Neuronal stem cell (in vitro differentiated cells): ENCODE measurements around the gene FXN.

Experiments
- DNase-seq: peaks from one replicate; pipeline ENCODE4 v3.0.0-alpha.2; 2013; ENCODE audit warnings: low spot score
- H2AFZ ChIP-seq: one replicate; pipeline ENCODE4 v1.6.1; 2013; ENCODE audit warnings: mild to moderate bottlenecking, low read length, inconsistent platforms
- H2AK5ac ChIP-seq: 2 replicates; pipeline ENCODE4 v1.6.1; 2013; ENCODE audit warnings: low read depth, mild to moderate bottlenecking, inconsistent platforms, low read length, moderate library complexity, mixed read lengths
- H2BK120ac ChIP-seq: 2 replicates; pipeline ENCODE4 v1.6.1; 2013; ENCODE audit warnings: low read depth, mild to moderate bottlenecking, inconsistent platforms, low read length, moderate library complexity, mixed read lengths
- H2BK12ac ChIP-seq: one replicate; pipeline ENCODE4 v1.6.1; 2013; ENCODE audit warnings: low read length, inconsistent platforms
- H2BK15ac ChIP-seq: 2 replicates; pipeline ENCODE4 v1.6.1; 2013; ENCODE audit warnings: mild to moderate bottlenecking, low read length, inconsistent platforms, mixed read lengths
- H2BK5ac ChIP-seq: one replicate; pipeline ENCODE4 v1.6.1; 2013; ENCODE audit warnings: inconsistent platforms, mild to moderate bottlenecking, low read length, moderate library complexity
- H3K14ac ChIP-seq: one replicate; pipeline ENCODE4 v1.6.1; 2013; ENCODE audit warnings: low read length, inconsistent platforms
- H3K18ac ChIP-seq: 2 replicates; pipeline ENCODE4 v1.6.1; 2013; ENCODE audit warnings: low read length, inconsistent platforms
- H3K23ac ChIP-seq: 2 replicates; pipeline ENCODE4 v1.6.1; 2013; ENCODE audit warnings: low read depth, mild to moderate bottlenecking, mixed read lengths, low read length, inconsistent platforms; ENCODE audit not compliant: poor library complexity
- H3K27ac ChIP-seq: replicated peaks from 3 replicates; pipeline ENCODE4 v1.5.1; 2013; ENCODE audit warnings: low read length, inconsistent platforms
- H3K27me3 ChIP-seq, 3 experiments: 2 replicates each; pipeline ENCODE4 v1.6.1; 2013; ENCODE audit warnings: low read length in 3 of 3, mild to moderate bottlenecking in 2 of 3, inconsistent platforms in 1 of 3, low read depth in 1 of 3, mixed read lengths in 1 of 3, moderate library complexity in 1 of 3; ENCODE audit not compliant: control insufficient read depth in 3 of 3, insufficient read depth in 3 of 3
- H3K36me3 ChIP-seq, 2 donors: replicated peaks in 1 of 2; 2 replicates each; pipeline ENCODE4 v1.6.1; 2013; ENCODE audit warnings: low read length in 2 of 2; ENCODE audit not compliant: control insufficient read depth in 2 of 2, insufficient read depth in 2 of 2
- H3K4ac ChIP-seq: 2 replicates; pipeline ENCODE4 v1.6.1; 2013; ENCODE audit warnings: inconsistent platforms, mild to moderate bottlenecking, low read length, moderate library complexity
- H3K4me1 ChIP-seq, 2 donors: 1 replicate in 1 of 2; 2 replicates in 1 of 2; pipeline ENCODE4 v1.6.1; 2013; ENCODE audit warnings: low read length in 2 of 2, low read depth in 1 of 2; ENCODE audit not compliant: control insufficient read depth in 2 of 2, insufficient read depth in 1 of 2
- H3K4me2 ChIP-seq: one replicate; pipeline ENCODE4 v1.6.1; 2013; ENCODE audit warnings: mild to moderate bottlenecking, low read length, inconsistent platforms; ENCODE audit not compliant: insufficient read depth, poor library complexity, severe bottlenecking
- H3K4me3 ChIP-seq, 2 donors: 2 replicates each; pipeline ENCODE4 v1.5.1; 2013; ENCODE audit warnings: low read length in 2 of 2, mild to moderate bottlenecking in 2 of 2, inconsistent platforms in 1 of 2, moderate library complexity in 1 of 2
- H3K79me1 ChIP-seq: one replicate; pipeline ENCODE4 v1.6.1; 2013; ENCODE audit warnings: low read depth, mild to moderate bottlenecking, inconsistent platforms, low read length, moderate library complexity
- H3K9ac ChIP-seq: one replicate; pipeline ENCODE4 v1.6.1; 2013; ENCODE audit warnings: mild to moderate bottlenecking, low read depth, low read length, inconsistent platforms; ENCODE audit not compliant: poor library complexity
- H3K9me3 ChIP-seq, 2 donors: replicated peaks in 1 of 2; 2 replicates each; pipeline versions ENCODE3 to v1.6.1; 2013; ENCODE audit warnings: low read length in 2 of 2, mild to moderate bottlenecking in 2 of 2, inconsistent platforms in 1 of 2, low read depth in 1 of 2, mixed read lengths in 1 of 2, moderate library complexity in 1 of 2; ENCODE audit not compliant: control insufficient read depth in 2 of 2, insufficient read depth in 1 of 2
- H4K8ac ChIP-seq: one replicate; pipeline ENCODE4 v1.6.1; 2013; ENCODE audit warnings: low read depth, mild to moderate bottlenecking, inconsistent platforms, low read length, moderate library complexity
- H4K91ac ChIP-seq: one replicate; pipeline ENCODE4 v1.6.1; 2013; ENCODE audit warnings: low read length, low read depth, mild to moderate bottlenecking, inconsistent platforms; ENCODE audit not compliant: poor library complexity
- WGBS, 2 donors: extraction: QIAGEN DNeasy Blood & Tissue Kit; methylation state at CpG; one replicate each; pipeline ENCODE4 v1.1.7; 2013; ENCODE audit warnings: missing lambda C conversion rate in 2 of 2, mixed read lengths in 1 of 2; ENCODE audit not compliant: insufficient read length in 2 of 2, insufficient replicate concordance in 1 of 2; ENCODE audit errors: extremely low coverage in 2 of 2; 5-methylcytosine and 5-hydroxymethylcytosine counted together

Gene FXN

GRCh38 chr9:69016191-69017096, 19.1 kb upstream of the FXN start:
- H2BK120ac ChIP-seq = no peak overlapping the region
- whole genome bisulfite sequencing, 2 donors = no CpG with 5 or more reads among the region's 5 CpGs

GRCh38 chr9:69018737-69019136, 16.8 kb upstream of the FXN start:
- no CpG with 5 or more reads among the region's 5 CpGs for WGBS, 2 donors
- H3K4ac ChIP-seq = no peak overlapping the region
- no peak overlapping the region for H3K27ac ChIP-seq
- H3K9ac ChIP-seq = no peak overlapping the region
- no peaks in the 10 kb centered on the region for H3K27me3 ChIP-seq
- peaks cover 4% of the 10 kb centered on the region in 2 donors for H3K4me1 ChIP-seq
- no peak overlapping the region for H2BK15ac ChIP-seq
- H2BK5ac ChIP-seq = no peak overlapping the region
- no peak overlapping the region for H3K14ac ChIP-seq
- no peak overlapping the region for H4K8ac ChIP-seq
- H2AK5ac ChIP-seq = no peak overlapping the region
- H3K4me3 ChIP-seq = no peak overlapping the region
- H3K23ac ChIP-seq = no peak overlapping the region
- H2BK12ac ChIP-seq = no peak overlapping the region
- no peak overlapping the region for H3K18ac ChIP-seq
- no peak overlapping the region for H3K4me2 ChIP-seq
- no peaks in the 10 kb centered on the region for H3K79me1 ChIP-seq
- no peaks in the 10 kb centered on the region for H3K36me3 ChIP-seq
- no peak overlapping the region for H4K91ac ChIP-seq
- H3K9me3 ChIP-seq = peaks cover 1% of the 10 kb centered on the region in 2 donors
- no peak for DNase-seq
- no peak overlapping the region for H2AFZ ChIP-seq
- no peak overlapping the region for H2BK120ac ChIP-seq

More at GRCh38 chr9:69016191-69017096, 19.1 kb upstream of the FXN start:
- H3K4me2 ChIP-seq = no peak overlapping the region
- no peak overlapping the region for H3K18ac ChIP-seq
- H3K23ac ChIP-seq = no peak overlapping the region
- H3K4me1 ChIP-seq = peaks cover 4% of the 10 kb centered on the region in 2 donors
- H3K4ac ChIP-seq = no peak overlapping the region
- no peak overlapping the region for H3K9ac ChIP-seq
- no peak overlapping the region for H4K91ac ChIP-seq
- H3K27me3 ChIP-seq = no peaks in the 10 kb centered on the region
- H4K8ac ChIP-seq = no peak overlapping the region
- H2AK5ac ChIP-seq = no peak overlapping the region
- H3K14ac ChIP-seq = no peak overlapping the region
- H2AFZ ChIP-seq = peak overlapping the region; percentile 38
- no peak overlapping the region for H2BK5ac ChIP-seq
- H3K27ac ChIP-seq = no peak overlapping the region
- H3K4me3 ChIP-seq = no peak overlapping the region
- H3K9me3 ChIP-seq = peaks cover 1 to 11% of the 10 kb centered on the region in 2 donors
- no peak for DNase-seq
- no peaks in the 10 kb centered on the region for H3K79me1 ChIP-seq
- no peak overlapping the region for H2BK12ac ChIP-seq
- H2BK15ac ChIP-seq = no peak overlapping the region
- H3K36me3 ChIP-seq = no peaks in the 10 kb centered on the region

DNA sequence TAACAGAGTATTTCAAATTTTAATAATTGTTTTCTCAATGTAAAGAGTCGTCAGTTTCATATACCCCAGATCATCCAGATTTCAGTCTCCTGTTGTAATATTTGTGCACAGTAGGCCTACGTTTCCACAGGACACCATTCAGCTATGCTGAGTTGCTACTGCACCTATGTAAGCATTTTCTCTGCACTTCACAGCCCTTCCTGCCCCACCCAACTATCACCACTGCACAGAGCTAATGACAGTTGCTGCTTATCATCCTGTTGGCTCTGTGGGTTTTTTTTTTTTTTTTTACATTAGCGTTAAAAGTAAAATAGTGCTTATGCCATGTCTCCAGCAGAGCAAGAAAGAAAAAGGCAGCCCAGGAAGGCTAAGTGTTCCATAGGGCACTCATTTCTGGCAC, 15.7 kb upstream of the FXN start:
- Histone ChIP-seq H2BK120ac (no peak overlapping the region), H3K4me1 (peaks cover 4% of the 10 kb centered on the region in 2 donors), H3K4me3 (no peak overlapping the region), H3K18ac (no peak overlapping the region), H2AK5ac (no peak overlapping the region), H3K9ac (no peak overlapping the region), H3K79me1 (no peaks in the 10 kb centered on the region), H3K14ac (no peak overlapping the region), H4K91ac (no peak overlapping the region), H3K36me3 (no peaks in the 10 kb centered on the region), H3K23ac (no peak overlapping the region), H2BK15ac (no peak overlapping the region), H3K27me3 (no peaks in the 10 kb centered on the region), H3K4ac (no peak overlapping the region), H2BK12ac (no peak overlapping the region), H3K9me3 (no peaks in the 10 kb centered on the region), H3K27ac (no peak overlapping the region), H3K4me2 (no peak overlapping the region), H4K8ac (no peak overlapping the region), H2BK5ac (no peak overlapping the region), H2AFZ (no peak overlapping the region)
- WGBS, 2 donors = no CpG with 5 or more reads among the region's 3 CpGs
- no peak for DNase-seq

DNA sequence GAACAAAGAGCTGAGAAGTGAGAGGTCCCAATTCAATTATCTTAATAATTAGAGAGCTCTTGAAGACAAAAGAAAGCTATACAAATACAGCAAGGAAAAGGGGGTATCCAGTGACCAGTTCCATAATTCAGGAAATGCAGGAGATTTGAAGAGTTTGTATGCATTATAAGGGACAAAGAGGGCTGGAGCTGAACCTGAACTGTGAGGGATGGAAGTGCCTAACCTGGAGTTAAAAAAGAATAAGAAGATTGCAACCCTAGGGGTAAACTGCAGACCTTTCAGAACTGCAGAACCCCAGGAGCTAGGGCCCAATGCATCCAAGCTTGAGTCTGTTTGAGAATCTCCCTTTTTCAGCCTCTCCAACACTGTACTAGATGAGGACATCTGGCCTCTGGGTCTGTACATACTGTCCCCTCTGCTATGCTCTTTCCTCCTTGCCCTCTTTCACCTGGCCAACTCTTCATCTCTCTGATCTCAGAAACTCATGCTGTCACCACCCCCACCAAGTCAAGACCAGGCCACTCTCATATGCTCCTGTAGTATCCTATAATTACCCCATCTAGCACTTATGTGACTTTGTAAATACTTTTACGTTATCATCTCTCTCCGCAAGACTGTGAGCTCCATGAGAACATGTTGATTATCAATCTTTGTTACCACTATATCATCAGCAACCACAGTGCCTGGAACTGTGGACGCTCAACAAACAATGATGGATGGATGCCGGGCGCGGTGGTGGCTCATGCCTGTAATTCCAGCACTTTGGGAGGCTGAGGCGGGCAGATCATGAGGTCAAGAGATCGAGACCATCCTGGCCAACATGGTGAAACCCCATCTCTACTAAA, 15.0 kb upstream of the FXN start:
- Histone ChIP-seq H3K4me1 (peaks cover 4% of the 10 kb centered on the region in 2 donors), H3K4me3 (no peak overlapping the region), H4K8ac (no peak overlapping the region), H3K27me3 (no peaks in the 10 kb centered on the region), H3K4ac (no peak overlapping the region), H3K9me3 (no peaks in the 10 kb centered on the region), H3K79me1 (no peaks in the 10 kb centered on the region), H2BK120ac (no peak overlapping the region), H2BK5ac (no peak overlapping the region), H3K36me3 (no peaks in the 10 kb centered on the region), H2AK5ac (no peak overlapping the region), H3K23ac (no peak overlapping the region), H4K91ac (no peak overlapping the region), H3K14ac (no peak overlapping the region), H3K27ac (no peak overlapping the region), H2AFZ (no peak overlapping the region), H3K4me2 (no peak overlapping the region), H2BK12ac (no peak overlapping the region), H2BK15ac (no peak overlapping the region), H3K9ac (no peak overlapping the region), H3K18ac (no peak overlapping the region)
- no peak for DNase-seq
- WGBS, 2 donors = no CpG with 5 or more reads among the region's 8 CpGs
